22Rv1 (cell line): ENCODE data around the gene OPRM1.
"Not testable (repeated sequence)": the region's sequence is repeated elsewhere in the genome, so short reads cannot be mapped to it uniquely, and the experiment has no call there.

Experiments used
- H3K27ac ChIP-seq: fragments of 450-650 bp; 2 replicates; pipeline ENCODE4 v1.5.1; 2017
- ZFX ChIP-seq: fragments of 450-650 bp; IDR thresholded peaks from 2 replicates; pipeline ENCODE4 v1.6.1; 2017; ENCODE audit warnings: antibody characterized with exemption, borderline replicate concordance
- TF ChIP-seq, protein P1 (sequence below): fragments of 450-650 bp; IDR thresholded peaks from 2 replicates; pipeline ENCODE4 v1.5.1; 2017; ENCODE audit warnings: mild to moderate bottlenecking

OPRM1 gene

DNA sequence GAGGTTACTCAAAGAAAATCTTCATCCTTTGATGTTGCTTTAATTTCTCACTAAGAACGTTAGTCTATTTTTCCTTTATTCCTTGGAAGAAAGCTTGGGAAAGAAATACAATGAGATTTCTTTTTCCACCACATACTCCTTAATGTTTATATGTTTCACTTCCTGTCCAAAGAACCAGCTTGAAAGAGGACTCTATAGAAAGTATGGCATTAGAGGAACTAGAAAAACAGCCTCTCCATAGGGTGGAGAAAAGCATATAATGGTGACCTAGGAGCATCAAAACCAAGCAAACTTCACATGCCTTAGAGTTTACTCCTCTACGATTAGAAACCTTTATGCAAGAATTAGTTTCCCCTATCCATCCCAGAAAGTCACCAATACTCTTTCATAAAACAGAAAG, 131.1 kb downstream of the OPRM1 start:
- no peak overlapping the region for H3K27ac ChIP-seq

DNA sequence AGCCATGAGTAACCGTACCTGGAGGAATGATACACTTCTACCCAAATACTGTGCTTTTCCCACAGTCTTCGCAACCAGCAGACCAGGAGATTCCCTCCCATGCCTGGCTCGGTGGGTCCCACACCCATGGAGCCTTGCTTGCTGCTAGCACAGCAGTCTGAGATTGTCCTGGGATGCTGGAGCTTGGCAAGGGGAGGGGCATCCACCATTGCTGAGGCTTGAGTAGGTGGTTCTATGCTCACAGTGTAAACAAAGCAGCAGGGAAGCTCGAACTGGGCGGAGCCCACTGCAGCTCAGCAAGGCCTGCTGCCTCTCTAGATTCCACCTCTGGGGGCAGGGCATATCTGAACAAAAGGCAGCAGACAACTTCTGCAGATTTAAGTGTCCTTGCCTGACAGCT, 133.4 kb downstream of the OPRM1 start:
- peak overlapping the region; percentile 49 for H3K27ac ChIP-seq
- TF ChIP-seq, protein P1, sequence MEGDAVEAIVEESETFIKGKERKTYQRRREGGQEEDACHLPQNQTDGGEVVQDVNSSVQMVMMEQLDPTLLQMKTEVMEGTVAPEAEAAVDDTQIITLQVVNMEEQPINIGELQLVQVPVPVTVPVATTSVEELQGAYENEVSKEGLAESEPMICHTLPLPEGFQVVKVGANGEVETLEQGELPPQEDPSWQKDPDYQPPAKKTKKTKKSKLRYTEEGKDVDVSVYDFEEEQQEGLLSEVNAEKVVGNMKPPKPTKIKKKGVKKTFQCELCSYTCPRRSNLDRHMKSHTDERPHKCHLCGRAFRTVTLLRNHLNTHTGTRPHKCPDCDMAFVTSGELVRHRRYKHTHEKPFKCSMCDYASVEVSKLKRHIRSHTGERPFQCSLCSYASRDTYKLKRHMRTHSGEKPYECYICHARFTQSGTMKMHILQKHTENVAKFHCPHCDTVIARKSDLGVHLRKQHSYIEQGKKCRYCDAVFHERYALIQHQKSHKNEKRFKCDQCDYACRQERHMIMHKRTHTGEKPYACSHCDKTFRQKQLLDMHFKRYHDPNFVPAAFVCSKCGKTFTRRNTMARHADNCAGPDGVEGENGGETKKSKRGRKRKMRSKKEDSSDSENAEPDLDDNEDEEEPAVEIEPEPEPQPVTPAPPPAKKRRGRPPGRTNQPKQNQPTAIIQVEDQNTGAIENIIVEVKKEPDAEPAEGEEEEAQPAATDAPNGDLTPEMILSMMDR, result peak; percentile 50

More for the DNA sequence above, 131.1 kb downstream of the OPRM1 start:
- TF ChIP-seq, protein P1, result no peak
- TF ChIP-seq ZFX, result no peak

DNA sequence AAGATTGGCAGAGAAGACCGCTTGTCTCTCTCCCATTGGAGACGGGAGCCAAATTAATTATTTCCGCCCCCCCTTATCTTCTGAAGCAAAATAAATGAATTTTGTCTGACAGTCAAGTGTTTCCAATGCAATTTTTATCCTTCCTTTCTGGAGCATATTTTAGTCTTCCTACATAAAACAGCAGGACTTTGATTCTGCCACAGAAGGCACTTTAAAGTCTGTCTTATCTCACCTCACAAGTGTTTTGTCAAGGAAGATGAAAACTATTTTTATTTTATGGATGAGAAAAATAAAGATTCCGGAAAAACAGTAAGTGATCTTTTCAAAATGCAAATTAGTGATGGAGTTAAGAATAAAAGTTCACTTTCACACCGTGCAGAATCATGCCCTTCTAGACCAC, 140.4 kb downstream of the OPRM1 start:
- TF ChIP-seq, protein P1, result no peak
- no peak for TF ChIP-seq ZFX
- H3K27ac ChIP-seq, result no peak overlapping the region

DNA sequence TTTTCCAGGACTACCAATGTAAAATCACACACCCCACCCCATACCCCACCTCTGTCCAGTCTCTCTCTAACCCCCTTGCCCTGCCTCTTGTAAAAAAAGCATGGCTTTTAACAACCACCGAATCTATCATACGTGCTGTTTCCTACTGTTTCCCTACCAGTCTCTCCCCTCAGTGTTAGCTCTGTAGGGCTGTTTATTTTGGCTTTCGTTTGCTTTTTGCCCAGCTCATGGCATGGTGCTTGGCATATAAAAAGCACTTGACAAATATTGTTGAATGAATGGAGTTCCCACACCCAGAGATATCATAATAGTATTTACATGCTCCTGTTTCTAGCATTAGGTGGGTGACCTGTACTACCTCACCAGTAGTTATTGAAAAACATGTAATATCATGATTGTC, 148.2 kb downstream of the OPRM1 start:
- no peak overlapping the region for H3K27ac ChIP-seq
- TF ChIP-seq, protein P1, result no peak
- no peak for TF ChIP-seq ZFX

DNA sequence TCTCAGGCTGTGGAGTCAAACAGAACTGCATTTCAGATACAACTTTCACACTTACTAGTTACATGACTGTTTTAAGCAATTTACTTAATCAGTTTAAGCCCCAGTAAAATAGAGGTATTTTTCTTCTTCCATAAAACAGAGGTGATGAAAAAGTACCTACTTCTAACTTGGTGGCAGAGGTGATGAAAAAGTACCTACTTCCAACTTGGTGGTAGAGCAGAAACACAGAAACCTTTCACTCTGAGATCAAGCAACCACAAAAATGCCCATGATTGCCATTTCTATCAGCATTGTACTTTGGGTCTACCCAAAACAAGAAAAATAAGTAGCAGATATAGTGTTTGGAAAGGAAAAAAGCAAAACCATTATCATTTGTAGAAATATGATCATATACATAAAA, 148.7 kb downstream of the OPRM1 start:
- no peak for TF ChIP-seq ZFX
- TF ChIP-seq, protein P1, result no peak
- no peak overlapping the region for H3K27ac ChIP-seq

DNA sequence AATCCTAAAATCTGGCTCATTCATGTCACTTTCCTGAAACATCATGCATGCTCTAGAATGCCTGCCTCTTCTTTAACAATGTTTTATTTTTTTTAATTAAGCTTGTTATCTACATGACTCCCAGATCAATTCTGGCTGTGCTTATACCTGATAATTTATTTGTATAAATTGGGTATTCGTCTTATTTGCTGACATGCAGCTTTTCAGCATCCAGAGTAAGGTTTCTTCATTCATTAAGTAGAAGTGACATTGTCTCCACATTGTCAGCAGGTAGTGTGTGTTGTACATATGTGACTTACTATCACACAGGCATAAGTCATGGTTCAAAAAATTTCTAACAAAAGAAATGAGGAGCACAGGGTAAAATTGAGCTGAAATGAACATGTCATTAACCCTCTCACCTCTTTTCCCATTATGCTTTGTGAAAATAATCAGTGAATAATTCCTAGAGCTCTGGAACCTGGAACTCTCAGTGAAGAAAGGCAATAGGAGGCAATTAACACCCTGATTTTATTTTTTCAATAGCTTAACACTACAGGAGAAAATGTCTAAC, 157.4 kb downstream of the OPRM1 start:
- no peak overlapping the region for H3K27ac ChIP-seq
- TF ChIP-seq, protein P1, result no peak
- TF ChIP-seq ZFX, result no peak

DNA sequence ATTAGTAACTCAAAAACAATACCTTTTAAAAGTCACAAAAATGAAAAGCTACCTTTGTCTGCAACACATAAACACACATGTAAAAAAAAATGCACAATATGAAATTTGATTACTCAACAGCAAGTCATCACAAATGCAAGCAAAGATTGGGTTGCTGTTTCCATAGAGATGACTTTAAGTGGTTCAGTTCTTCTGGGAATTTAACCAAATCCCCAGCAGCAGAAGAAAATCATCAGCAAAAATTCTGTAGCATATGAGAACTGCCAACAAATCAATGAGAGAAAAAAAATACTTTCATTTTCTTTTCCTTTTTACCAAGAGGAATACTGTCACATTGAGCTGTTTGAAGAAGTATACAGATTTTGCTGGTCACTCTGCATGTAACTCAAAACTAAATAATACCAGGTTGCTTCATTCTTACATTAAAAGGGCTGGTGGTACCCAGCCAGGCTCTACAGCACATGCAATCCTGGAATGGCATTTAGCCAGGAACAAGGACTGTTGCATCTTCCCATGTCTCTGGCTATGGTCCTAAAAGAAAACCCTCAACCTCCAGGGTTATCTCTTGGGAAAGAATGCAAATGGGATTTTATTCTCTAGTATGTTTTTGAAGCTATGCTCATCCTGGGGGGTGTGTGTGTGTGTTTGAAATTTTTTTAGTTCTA, 158.3 kb downstream of the OPRM1 start:
- H3K27ac ChIP-seq, result no peak overlapping the region
- TF ChIP-seq, protein P1, result no peak
- no peak for TF ChIP-seq ZFX

DNA sequence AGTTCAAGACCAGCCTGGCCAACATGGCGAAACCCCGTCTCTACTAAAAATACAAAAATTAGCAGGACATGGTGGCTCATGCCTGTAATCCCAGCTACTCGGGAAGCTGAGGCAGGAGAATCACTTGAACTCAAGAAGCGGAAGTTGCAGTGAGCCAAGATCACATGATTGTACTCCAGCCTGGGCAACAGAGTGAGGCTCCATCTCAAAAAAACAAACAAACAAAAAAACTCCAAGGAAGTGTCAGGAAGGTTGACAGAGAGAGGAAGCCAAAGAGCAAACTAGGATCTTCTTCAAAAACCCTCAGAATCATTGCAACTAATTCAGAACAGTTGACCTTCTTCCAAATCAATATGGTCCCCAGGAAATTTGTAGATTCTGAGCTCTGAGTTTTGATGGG, 162.6 kb downstream of the OPRM1 start:
- not testable (repeated sequence) for H3K27ac ChIP-seq
